ENCODE measurements around the gene ARNT2. TPM values are rescaled to one million over a fixed set of nuclear protein-coding genes. Genes with fewer than 3 reads are reported as not detected.

Gene ARNT2
- total RNA-seq, 1 donor from 2014 or later, result 21.6 TPM

- H3K4me3 ChIP-seq (ENCODE audit: low read depth, low read length), result no peak overlapping the region
- TF ChIP-seq, protein P1, sequence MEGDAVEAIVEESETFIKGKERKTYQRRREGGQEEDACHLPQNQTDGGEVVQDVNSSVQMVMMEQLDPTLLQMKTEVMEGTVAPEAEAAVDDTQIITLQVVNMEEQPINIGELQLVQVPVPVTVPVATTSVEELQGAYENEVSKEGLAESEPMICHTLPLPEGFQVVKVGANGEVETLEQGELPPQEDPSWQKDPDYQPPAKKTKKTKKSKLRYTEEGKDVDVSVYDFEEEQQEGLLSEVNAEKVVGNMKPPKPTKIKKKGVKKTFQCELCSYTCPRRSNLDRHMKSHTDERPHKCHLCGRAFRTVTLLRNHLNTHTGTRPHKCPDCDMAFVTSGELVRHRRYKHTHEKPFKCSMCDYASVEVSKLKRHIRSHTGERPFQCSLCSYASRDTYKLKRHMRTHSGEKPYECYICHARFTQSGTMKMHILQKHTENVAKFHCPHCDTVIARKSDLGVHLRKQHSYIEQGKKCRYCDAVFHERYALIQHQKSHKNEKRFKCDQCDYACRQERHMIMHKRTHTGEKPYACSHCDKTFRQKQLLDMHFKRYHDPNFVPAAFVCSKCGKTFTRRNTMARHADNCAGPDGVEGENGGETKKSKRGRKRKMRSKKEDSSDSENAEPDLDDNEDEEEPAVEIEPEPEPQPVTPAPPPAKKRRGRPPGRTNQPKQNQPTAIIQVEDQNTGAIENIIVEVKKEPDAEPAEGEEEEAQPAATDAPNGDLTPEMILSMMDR (IDR thresholded peaks at IDR 0.05; ENCODE audit: insufficient read depth, low read length, poor library complexity, severe bottlenecking), result no peak
- no peak for DNase-seq (ENCODE audit: low read depth)
These were observed 40.6 kb downstream of the ARNT2 start for GRCh38 chr15:80444680-80445251.

DNA sequence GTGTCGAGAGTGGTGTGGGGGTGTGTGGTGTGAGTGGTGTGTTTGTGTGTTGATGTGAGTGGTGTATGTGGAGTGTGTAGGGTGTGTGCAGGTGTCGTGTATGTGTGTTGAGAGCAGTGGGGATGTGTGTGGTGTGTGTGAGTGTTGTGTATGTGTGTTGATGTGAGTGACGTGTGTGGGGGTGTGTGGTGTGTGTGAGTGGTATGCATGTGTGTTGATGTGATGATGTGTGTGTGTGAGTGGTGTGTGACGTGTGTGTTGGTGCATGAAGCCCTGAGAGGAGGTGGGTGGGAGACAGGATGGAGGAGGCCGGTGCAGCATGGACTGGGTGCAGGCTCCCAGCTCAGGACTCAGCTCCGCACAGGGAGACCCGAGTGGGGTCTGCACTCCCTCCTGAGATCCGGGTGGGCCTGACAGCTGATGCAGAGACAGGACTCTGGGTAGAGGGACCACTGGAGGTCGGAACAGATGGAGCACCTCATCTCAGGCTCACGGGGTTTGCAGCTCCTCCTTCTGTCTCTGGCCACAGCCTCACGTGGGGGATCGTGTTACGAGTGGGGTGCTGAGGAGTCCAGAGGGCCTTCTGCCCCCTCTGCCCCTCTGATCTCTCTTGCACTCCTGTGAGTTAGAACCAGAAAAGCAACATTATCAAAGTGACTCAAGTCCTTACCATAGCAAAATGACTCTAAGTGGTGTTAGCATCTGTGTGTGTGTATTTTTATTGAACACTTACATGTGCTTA lies 41.3 kb downstream of the ARNT2 start:
- TF ChIP-seq, protein P1 (IDR thresholded peaks at IDR 0.05; ENCODE audit: insufficient read depth, low read length, poor library complexity, severe bottlenecking), result no peak
- no peak overlapping the region for H3K4me3 ChIP-seq (ENCODE audit: low read depth, low read length)
- no peaks in the 10 kb centered on the region for H3K27me3 ChIP-seq (ENCODE audit: control insufficient read depth, insufficient read depth, low read length)
- H3K36me3 ChIP-seq (ENCODE audit: control insufficient read depth, insufficient read depth, low read length), result no peaks in the 10 kb centered on the region
- DNase-seq (ENCODE audit: low read depth), result no peak

More at GRCh38 chr15:80444680-80445251, 40.6 kb downstream of the ARNT2 start:
- Histone ChIP-seq H3K36me3 (ENCODE audit: control insufficient read depth, insufficient read depth, low read length) (no peaks in the 10 kb centered on the region), H3K27me3 (ENCODE audit: control insufficient read depth, insufficient read depth, low read length) (no peaks in the 10 kb centered on the region)

- no peak overlapping the region for H3K4me3 ChIP-seq (ENCODE audit: low read depth, low read length)
- TF ChIP-seq, protein P1 (IDR thresholded peaks at IDR 0.05; ENCODE audit: insufficient read depth, low read length, poor library complexity, severe bottlenecking), result no peak
- H3K36me3 ChIP-seq (ENCODE audit: control insufficient read depth, insufficient read depth, low read length), result no peaks in the 10 kb centered on the region
- no peak for DNase-seq (ENCODE audit: low read depth)
- H3K27me3 ChIP-seq (ENCODE audit: control insufficient read depth, insufficient read depth, low read length), result no peaks in the 10 kb centered on the region
These were observed 42.9 kb downstream of the ARNT2 start for GRCh38 chr15:80447077-80447476.

- DNase-seq (ENCODE audit: low read depth), result no peak
- H3K27me3 ChIP-seq (ENCODE audit: control insufficient read depth, insufficient read depth, low read length), result no peaks in the 10 kb centered on the region
- TF ChIP-seq, protein P1 (IDR thresholded peaks at IDR 0.05; ENCODE audit: insufficient read depth, low read length, poor library complexity, severe bottlenecking), result no peak
- H3K36me3 ChIP-seq (ENCODE audit: control insufficient read depth, insufficient read depth, low read length), result no peaks in the 10 kb centered on the region
- H3K4me3 ChIP-seq (ENCODE audit: low read depth, low read length), result no peak overlapping the region
These were observed 45.6 kb downstream of the ARNT2 start for GRCh38 chr15:80449825-80450224.

- Histone ChIP-seq H3K27me3 (ENCODE audit: control insufficient read depth, insufficient read depth, low read length) (no peaks in the 10 kb centered on the region), H3K36me3 (ENCODE audit: control insufficient read depth, insufficient read depth, low read length) (no peaks in the 10 kb centered on the region), H3K4me3 (ENCODE audit: low read depth, low read length) (no peak overlapping the region)
- TF ChIP-seq, protein P1 (IDR thresholded peaks at IDR 0.05; ENCODE audit: insufficient read depth, low read length, poor library complexity, severe bottlenecking), result no peak
- no peak for DNase-seq (ENCODE audit: low read depth)
These were observed 46.7 kb downstream of the ARNT2 start for GRCh38 chr15:80450811-80451321.
